Islet of Langerhans (tissue), 1 donor: ENCODE measurements around the gene PHYHD1.

ENCODE experiments used
- FAIRE-seq: peaks from one replicate; lab custom pipeline; 2011; peaks lifted over from hg19 to GRCh38; lab: Jason Lieb, UNC

Gene PHYHD1

DNA sequence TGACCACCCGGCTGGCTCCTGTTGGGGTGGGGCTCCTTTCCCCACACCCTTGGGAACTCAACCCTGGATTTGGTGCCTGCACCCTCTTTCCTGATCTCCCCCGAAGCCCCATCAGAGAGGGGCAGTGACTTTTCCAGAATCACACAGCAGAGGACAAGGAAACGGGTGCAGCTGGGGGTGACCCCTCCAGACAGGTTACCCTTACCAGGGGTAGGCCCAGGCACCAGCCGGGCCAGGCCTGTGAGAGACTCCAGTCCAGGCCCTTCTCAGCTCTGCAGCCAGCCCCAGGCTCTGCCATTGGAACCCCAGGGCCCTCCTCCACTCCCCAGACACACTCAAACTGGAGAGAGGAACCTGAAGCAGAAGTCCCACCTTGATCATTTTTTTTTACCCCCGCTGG, 19.0 kb upstream of the PHYHD1 start:
- no peak for FAIRE-seq

GRCh38 chr9:128902351-128903078, 18.3 kb upstream of the PHYHD1 start:
- FAIRE-seq, result no peak

- FAIRE-seq, result no peak
These were observed 17.7 kb upstream of the PHYHD1 start for GRCh38 chr9:128903079-128903461.

DNA sequence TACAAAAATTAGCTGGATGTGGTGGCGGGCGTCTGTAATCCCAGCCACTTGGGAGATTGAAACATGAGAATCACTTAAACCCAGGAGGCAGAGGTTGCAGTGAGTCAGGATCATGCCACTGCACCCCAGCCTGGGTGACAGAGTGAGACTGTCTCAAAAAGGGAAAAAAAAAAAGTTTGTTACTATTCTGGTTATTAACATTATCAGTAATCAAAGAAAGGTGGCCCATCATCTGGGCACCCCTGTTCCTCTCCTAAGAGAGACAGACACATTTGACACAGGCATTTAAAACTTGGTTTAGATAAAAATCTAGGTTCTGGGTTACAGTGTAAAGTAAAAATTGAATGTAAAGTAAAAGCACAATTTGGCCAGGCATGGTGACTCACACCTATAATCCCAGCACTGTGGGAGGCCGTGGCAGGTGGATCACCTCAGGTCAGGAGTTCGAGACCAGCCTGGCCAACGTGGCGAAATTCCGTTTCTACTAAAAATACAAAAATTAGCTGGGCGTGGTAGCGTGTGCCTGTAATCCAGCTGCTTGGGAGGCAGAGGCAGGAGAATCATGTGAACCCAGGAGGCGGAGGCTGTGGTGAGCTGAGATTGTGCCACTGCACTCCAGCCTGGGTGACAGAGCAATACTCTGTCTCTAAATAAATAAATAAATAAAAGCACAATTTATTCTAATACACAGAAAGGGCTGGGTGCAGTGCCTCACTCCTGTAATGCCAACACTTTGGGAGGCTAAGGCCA, 16.7 kb upstream of the PHYHD1 start:
- no peak for FAIRE-seq

- FAIRE-seq, result no peak
These were observed 14.8 kb upstream of the PHYHD1 start for GRCh38 chr9:128905964-128906363.

DNA sequence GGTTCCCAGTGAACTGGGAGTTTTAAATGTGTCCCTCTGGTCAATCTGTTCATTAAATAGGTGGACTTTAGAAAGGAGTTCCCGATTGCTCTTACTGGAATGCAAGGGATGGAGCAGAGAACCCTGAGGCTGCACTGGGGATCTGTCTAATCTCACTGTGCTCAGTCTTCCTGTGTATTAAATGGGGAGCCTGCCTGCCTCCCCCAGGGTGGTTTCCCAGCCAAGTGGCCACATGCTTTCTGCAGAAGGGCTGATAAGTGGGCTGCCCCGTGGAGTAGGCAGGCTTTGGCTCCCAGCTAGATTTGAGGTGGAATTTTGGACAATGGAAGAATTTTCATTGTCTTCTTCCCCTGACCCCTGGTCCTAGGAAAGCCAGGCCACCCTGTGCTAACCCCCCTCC, 14.0 kb upstream of the PHYHD1 start:
- no peak for FAIRE-seq

GRCh38 chr9:128908372-128908771, 12.4 kb upstream of the PHYHD1 start:
- FAIRE-seq, result no peak

DNA sequence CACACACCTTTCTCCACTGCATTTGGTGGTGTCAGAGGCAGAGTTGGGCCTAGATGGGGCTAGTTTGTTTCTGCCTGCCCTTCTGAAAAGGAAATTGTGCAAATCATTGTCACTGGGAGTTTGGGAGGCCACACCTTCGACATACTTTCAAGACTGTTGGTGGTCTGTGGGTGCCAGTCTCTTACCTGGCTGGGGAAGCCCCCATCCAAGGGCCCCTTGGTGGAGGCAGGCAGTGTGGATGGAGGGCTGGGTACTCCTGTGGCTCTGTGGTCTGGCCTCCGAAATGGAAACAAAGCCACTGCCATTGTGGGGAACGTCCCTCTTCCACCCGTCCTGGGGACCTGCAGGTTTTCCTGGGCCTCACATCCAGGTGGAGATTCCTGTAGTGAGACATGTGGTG, 10.9 kb upstream of the PHYHD1 start:
- FAIRE-seq, result no peak

DNA sequence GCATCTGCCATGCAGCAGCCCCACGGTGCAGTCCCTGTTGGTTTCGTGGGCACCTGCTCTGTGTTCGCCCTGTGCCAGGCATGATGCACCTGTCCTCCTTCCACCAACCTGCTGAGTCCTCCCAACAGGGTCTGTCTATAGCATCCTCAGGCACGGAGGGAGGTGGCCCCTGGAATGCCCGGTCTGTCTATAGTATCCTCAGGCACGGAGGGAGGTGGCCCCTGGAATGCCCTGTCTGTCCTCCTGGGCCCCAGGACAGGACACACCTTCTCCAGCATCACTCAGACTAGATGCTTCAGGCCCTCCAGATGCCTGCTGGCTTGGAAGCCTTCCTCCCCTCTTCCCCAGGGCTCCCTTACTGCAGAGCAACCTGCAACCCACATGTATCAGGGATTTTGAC, 9.9 kb upstream of the PHYHD1 start:
- FAIRE-seq, result no peak

DNA sequence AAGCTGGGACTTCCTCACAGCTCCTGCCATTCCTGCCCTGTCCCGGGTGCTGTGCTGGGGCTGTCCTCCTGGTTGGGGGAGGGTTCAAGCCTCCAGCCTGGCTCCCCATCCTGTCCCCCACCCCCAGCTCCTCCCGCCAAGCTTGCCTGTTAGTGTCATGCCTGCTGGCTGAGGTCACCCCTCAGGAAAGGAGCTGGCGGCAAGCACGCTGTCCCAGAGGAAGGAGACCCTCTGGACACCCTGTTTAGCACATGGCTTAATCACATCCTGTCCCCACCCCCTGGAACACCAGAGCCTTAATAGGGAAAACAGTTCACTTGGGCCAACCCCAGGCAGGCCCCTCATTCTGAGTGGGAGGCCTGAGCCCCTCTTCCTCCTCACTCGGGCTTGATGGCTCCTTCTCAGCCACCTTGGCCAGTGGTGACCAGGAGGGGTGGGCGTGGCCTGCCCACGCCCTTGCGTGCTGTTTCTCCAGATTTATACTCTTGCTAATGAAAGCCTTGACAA, 9.2 kb upstream of the PHYHD1 start:
- no peak for FAIRE-seq

GRCh38 chr9:128912270-128912853, 8.4 kb upstream of the PHYHD1 start:
- FAIRE-seq, result no peak

DNA sequence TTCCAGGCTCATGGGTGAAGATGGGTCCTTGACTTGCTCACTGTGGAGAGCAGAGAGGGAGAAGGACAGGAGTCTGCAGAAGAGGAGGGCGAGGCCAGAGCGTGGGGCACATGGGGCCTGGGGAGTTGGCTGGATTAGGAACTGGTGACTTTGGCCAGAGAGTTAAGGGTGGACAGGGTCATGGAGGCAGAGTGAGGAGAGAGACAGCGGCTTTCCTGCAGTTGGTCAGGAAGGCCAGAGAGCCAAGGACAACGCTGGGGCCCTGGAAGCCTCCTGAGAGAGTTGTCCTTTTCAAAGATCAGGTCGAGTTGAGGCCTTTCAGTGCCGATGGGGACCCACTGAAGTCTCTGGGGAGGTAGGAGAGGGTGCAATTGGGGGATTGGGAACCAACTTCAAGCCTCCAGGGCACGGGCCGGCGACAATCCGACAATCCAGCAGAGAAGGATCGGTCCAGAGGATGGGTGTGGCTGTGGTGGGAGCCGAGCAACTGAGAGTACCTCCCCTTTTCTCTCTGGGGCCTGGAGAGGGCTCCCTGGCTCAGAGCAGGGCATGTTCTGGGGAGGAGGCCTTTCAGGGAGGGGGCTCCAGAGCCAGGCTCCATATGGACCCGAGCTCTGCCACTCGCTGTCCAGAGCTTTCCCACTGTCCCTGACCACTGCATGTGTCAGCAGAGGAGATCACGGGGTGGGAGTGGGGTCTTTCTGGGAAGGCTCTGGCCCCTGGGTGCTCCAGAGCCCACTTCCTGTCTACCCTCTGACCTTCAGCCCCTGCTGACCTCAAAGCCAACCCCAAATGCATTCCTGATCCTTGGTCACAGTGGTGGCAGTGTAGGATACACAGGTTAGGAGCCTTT, 7.5 kb upstream of the PHYHD1 start:
- FAIRE-seq, result no peak

- no peak for FAIRE-seq
These were observed 6.6 kb upstream of the PHYHD1 start for GRCh38 chr9:128913995-128914772.

- FAIRE-seq, result no peak
These were observed 4.6 kb upstream of the PHYHD1 start for GRCh38 chr9:128916204-128916603.

GRCh38 chr9:128916745-128917144, 4.0 kb upstream of the PHYHD1 start:
- no peak for FAIRE-seq

GRCh38 chr9:128917151-128917849, 3.5 kb upstream of the PHYHD1 start:
- no peak for FAIRE-seq

- FAIRE-seq, result no peak
These were observed 1.9 kb upstream of the PHYHD1 start for GRCh38 chr9:128918921-128919320.

DNA sequence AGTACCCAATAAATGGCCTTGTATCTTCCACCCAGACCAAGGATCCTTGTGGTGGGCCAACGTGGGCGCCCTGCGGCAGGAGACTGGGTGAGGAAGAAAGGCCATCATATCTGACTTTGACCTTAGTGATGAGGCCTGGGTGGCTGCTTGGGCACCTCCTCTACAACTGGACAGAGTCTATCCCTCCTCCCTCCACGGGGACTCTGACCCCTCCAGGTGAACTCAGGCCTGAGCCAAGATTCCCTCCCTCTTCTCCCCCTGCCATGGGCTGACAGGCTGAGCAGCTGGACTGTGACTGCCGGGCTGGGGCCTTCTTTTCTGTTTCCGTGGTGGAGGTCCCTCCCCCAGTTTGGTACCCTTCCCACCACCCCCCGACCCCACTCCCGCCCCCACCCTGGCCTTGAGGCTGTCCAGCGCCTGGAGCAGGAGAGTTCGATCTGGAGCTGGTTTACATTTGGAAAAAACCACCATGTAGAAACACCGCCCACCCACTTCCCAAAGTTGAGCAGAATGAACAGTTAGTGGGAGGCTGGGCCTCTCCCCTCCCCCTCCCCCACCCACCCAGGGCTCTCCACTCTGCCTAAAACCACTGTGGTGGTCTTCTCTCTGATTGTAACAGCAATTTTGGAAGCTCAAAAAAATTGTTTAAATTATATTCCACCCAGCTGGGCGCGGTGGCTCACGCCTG, 1.2 kb upstream of the PHYHD1 start:
- FAIRE-seq, result no peak

- no peak for FAIRE-seq
These were observed 1.3 kb downstream of the PHYHD1 start for GRCh38 chr9:128921881-128922763.
